Naive B cell (primary cell): Measurements from ENCODE around the gene CD74. TPM values are rescaled to one million over a fixed set of nuclear protein-coding genes. Genes with fewer than 3 reads are reported as not detected.
A peak's percentile ranks its signal among the peaks of the same experiment; 100 is the strongest.
"Not testable (repeated sequence)": the region's sequence is repeated elsewhere in the genome, so short reads cannot be mapped to it uniquely, and the experiment has no call there.

Source experiments
- ATAC-seq, 2 donors: fragments of 150-1000 bp; cut with Tn5 transposase; 2 replicates each; pipeline ENCODE4 v1.10.0; 2021; ENCODE audit warnings: low read depth in 2 of 2, mild to moderate bottlenecking in 2 of 2, moderate library complexity in 2 of 2
- DNase-seq: peaks from one replicate; pipeline ENCODE4 v3.0.0; 2022
- H3K27ac Mint-ChIP-seq, 6 donors: one replicate each; pipeline ENCODE4 v1.8.0; 2020 to 2022; ENCODE audit warnings: mild to moderate bottlenecking in 6 of 6, mixed read lengths in 6 of 6, moderate library complexity in 5 of 6, inconsistent platforms in 2 of 6
- H3K27me3 Mint-ChIP-seq, 3 donors: one replicate each; pipeline ENCODE4 v1.8.0; 2021 to 2022; ENCODE audit warnings: mixed read lengths in 3 of 3, mild to moderate bottlenecking in 1 of 3
- H3K36me3 Mint-ChIP-seq, 2 donors: one replicate each; pipeline ENCODE4 v1.8.0; 2020 to 2022; ENCODE audit warnings: mixed read lengths in 2 of 2, inconsistent platforms in 1 of 2, mild to moderate bottlenecking in 1 of 2
- H3K4me1 Mint-ChIP-seq, 3 donors: one replicate each; pipeline ENCODE4 v1.8.0; 2020 to 2022; ENCODE audit warnings: mixed read lengths in 3 of 3, inconsistent platforms in 1 of 3, mild to moderate bottlenecking in 1 of 3, moderate library complexity in 1 of 3
- H3K4me3 Mint-ChIP-seq, 8 donors: one replicate each; pipeline ENCODE4 v1.8.0; 2020 to 2022; ENCODE audit warnings: mild to moderate bottlenecking in 8 of 8, mixed read lengths in 8 of 8, moderate library complexity in 8 of 8, inconsistent platforms in 2 of 8
- H3K9me3 Mint-ChIP-seq, 7 donors: one replicate each; pipeline ENCODE4 v1.8.0; 2020 to 2022; ENCODE audit warnings: mixed read lengths in 7 of 7, mild to moderate bottlenecking in 5 of 7, inconsistent platforms in 2 of 7, moderate library complexity in 1 of 7
- polyA plus RNA-seq, 6 donors: library from polyadenylated mRNA; unstranded; fragments of 300-500 nt; fragmentation: Illumina TruSeq; gene quantifications; one replicate each; pipeline ENCODE4 v1.2.3, GENCODE V29; 2021; ENCODE audit warnings: low read depth in 6 of 6

The CD74 gene
- polyA plus RNA-seq, 6 donors from 2014 or later: 22,737 to 35,313 (median 25,671) TPM

DNA sequence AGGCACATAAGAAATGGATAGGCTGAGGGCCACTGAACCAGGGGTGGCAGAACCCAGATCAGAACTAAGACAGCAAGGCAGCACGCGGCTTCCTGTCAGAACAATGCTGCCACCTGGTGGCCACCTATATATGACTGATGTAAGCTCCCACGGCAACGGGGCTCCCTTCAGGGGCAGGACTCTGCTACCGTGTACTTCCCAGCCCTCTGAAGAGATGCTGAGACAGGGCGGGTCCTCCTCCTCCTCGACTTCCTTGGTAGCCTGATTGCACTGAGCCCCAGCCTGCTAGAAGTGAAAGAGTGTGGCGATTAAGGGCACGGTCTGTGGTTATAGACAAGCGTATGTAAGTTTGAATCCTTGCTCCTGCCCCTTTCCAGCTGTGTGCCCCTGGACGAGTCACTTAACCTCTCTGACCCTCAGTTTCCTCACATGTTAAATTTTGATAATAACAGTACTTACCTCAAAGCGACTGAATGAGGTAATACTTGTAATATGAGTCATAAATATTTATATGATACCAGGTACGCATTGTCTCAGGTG, 23.5 kb upstream of the CD74 start:
- peak; percentile 87 for DNase-seq
- Mint-ChIP-seq H3K27ac (peak overlapping the region; percentile 93 to 99 (median 98)), H3K36me3 (no peaks in the 10 kb centered on the region), H3K4me1 (peaks cover 34 to 69% (median 58%) of the 10 kb centered on the region in 3 donors), H3K27me3 (no peaks in the 10 kb centered on the region), H3K4me3 (peak overlapping the region; percentile 31 to 85 (median 81)), H3K9me3 (no peaks in the 10 kb centered on the region)
- ATAC-seq: peak; percentile 91 to 92

DNA sequence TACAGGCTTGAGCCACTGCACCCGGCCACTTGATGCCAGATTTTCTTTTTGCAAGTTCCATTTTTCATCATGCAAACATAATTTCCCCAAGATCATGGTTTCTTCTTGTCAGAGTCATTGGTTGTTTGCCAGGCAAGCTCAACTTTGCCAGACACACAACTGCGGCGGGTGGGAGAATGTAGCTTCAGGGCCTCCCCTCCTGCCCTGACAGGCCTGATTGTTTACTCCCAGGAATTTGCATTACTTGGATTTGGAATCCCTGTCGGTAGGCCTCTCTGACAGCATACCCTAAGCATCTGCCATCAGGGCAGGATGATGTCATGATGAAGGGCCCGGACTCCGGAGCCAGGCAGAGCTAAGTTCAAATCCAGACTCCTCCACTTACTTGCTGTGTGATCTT, 21.8 kb upstream of the CD74 start:
- Mint-ChIP-seq H3K4me1 (peaks cover 44 to 84% (median 64%) of the 10 kb centered on the region in 3 donors), H3K4me3 (peak overlapping the region in 2 of 8 donors; percentile 47 to 61), H3K27me3 (no peaks in the 10 kb centered on the region), H3K27ac (peak overlapping the region in 3 of 6 donors; percentile 62 to 93 (median 93)), H3K9me3 (no peaks in the 10 kb centered on the region), H3K36me3 (no peaks in the 10 kb centered on the region)
- DNase-seq (no peak), ATAC-seq (no peak)

DNA sequence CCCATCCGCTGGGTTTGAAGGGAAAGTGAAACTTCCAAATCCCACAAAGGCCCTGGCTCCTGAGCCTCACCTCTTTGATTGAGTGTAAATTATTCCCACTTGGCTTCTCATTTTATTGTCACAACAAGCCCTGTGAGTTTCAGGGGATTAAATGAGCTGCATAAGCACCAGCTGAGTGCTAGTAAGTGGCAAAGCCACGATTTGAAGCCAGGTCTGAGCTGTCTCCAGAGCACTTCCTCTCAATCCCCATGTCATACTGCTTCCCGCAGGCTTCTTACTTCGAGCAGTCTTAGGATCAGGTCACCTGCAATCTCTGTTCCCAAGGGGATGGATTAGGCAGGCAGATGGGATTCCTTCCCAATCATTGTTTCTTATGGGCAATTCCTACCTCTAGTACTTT, 18.9 kb upstream of the CD74 start:
- Mint-ChIP-seq H3K4me3 (peak overlapping the region in 6 of 8 donors; percentile 18 to 89 (median 44)), H3K9me3 (no peaks in the 10 kb centered on the region), H3K4me1 (peaks cover 55 to 90% (median 72%) of the 10 kb centered on the region in 3 donors), H3K36me3 (no peaks in the 10 kb centered on the region), H3K27me3 (no peaks in the 10 kb centered on the region), H3K27ac (peak overlapping the region in 5 of 6 donors; percentile 80 to 100 (median 95))
- no peak for ATAC-seq
- DNase-seq: no peak

DNA sequence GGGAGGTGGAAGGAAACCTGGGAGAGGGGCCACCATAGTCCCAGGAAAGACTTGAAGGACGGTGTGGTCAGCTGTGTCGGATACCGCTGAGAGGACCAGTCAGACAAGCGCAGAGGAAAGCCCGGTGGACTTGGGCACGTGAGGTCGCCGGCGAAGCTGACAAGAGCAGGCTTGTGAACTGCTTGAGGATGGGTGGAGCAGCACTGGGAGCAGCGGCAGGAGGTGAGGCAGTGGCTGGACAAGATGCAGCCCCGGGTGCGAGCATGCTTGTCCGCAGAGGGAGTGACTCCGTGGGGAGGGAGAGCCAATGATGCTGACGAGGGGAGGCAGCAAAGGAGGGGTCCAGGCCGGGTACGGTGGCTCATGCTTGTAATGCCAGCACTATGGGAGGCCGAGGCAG, 18.3 kb upstream of the CD74 start:
- no peaks in the 10 kb centered on the region for H3K36me3 Mint-ChIP-seq
- no peak for DNase-seq
- no peaks in the 10 kb centered on the region for H3K9me3 Mint-ChIP-seq
- peaks cover 50 to 84% (median 67%) of the 10 kb centered on the region in 3 donors for H3K4me1 Mint-ChIP-seq
- H3K27ac Mint-ChIP-seq: peak overlapping the region; percentile 72 to 100 (median 92)
- peak overlapping the region in 6 of 8 donors; percentile 45 to 89 (median 76) for H3K4me3 Mint-ChIP-seq
- no peak for ATAC-seq
- no peaks in the 10 kb centered on the region for H3K27me3 Mint-ChIP-seq

DNA sequence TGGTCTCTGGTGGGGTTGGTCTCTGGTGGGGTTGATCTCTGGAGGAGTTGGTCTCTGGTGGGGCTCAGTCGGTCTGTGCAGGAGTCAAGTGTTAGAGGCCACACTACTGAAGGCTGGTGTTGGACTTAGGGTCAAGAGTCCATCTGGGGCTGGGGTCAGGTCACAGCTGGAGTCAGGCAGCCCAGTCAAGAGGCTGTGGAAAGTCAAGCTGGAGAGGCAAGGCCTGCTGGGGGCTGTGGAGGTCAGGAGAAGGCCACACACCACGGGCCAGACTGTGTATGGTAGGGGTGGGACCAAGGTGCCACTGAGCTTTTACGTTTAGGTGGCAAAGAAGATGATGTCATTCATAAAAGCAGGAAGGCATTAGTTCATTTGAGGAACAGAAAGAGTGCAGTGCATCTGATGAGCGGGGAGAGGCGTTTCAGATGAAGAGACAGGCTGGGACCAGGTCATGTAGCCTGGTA, 16.7 kb upstream of the CD74 start:
- Mint-ChIP-seq H3K27ac (peak overlapping the region; percentile 91 to 100 (median 100)), H3K36me3 (no peaks in the 10 kb centered on the region), H3K4me3 (peak overlapping the region; percentile 53 to 91 (median 88)), H3K4me1 (peaks cover 50 to 72% (median 67%) of the 10 kb centered on the region in 3 donors), H3K9me3 (no peaks in the 10 kb centered on the region), H3K27me3 (no peaks in the 10 kb centered on the region)
- peak; percentile 80 for DNase-seq
- peak; percentile 97 to 98 for ATAC-seq

DNA sequence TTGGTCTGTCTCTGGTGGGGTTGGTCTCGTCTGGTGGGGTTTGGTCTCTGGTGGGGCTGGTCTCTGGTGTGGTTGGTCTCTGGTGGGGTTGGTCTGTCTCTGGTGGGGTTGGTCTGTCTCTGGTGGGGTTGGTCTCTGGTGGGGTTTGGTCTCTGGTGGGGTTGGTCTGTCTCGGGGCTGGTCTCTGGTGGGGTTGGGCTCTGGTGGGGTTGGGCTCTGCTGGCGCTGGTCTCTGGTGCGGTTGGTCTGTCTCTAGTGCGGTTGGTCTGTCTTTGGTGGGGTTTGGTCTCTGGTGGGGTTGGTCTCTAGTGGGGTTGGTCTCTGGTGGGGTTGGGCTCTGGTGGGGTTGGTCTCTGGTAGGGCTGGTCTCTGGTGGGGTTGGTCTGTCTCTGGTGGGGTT, 16.3 kb upstream of the CD74 start:
- Mint-ChIP-seq H3K27ac (peak overlapping the region; percentile 91 to 100 (median 100)), H3K36me3 (no peaks in the 10 kb centered on the region), H3K4me1 (peaks cover 51 to 68% (median 68%) of the 10 kb centered on the region in 3 donors), H3K9me3 (no peaks in the 10 kb centered on the region), H3K4me3 (peak overlapping the region; percentile 23 to 91 (median 87)), H3K27me3 (no peaks in the 10 kb centered on the region)
- DNase-seq (no peak), ATAC-seq (no peak)

DNA sequence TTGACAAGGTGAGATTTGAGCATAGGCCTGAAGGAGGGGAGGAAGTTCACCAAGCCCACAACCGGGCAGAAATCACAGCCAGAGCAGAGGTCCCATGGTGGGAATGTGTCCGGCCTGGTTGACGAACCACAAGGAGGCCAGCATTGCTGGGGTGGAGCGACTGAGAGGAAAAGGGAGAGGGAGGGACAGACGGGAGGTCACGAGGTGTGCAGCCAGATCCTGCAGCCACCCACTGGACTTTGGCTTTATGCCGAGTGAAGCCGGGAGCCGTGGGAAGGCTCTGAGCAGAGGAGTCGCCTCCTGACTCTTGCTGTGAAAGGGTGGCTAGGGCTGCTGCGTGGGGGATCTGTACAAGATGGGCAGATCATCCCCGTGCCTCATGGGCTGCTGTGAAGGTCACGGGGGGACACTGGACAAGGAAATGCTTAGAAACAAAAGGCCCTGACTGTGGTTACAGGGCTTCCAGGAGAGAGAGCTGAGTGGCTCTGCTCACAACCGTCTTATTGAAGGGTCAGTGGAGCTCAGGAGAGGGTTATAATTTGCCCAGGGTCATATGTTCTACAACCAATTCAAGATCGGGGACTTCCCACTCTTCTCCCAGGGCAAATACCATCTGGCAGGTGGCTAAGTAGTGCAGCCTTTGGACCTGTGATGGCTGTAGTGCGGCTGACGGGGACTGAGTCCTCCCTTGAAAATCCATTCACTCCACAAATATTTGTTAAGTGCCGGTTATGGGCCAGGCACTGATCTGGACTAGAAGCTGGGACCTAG, 15.6 kb upstream of the CD74 start:
- Mint-ChIP-seq H3K4me3 (peak overlapping the region in 7 of 8 donors; percentile 23 to 91 (median 87)), H3K27ac (peak overlapping the region; percentile 45 to 100 (median 98)), H3K27me3 (no peaks in the 10 kb centered on the region), H3K36me3 (no peaks in the 10 kb centered on the region), H3K4me1 (peaks cover 49 to 61% (median 61%) of the 10 kb centered on the region in 3 donors), H3K9me3 (no peaks in the 10 kb centered on the region)
- ATAC-seq (no peak), DNase-seq (no peak)

DNA sequence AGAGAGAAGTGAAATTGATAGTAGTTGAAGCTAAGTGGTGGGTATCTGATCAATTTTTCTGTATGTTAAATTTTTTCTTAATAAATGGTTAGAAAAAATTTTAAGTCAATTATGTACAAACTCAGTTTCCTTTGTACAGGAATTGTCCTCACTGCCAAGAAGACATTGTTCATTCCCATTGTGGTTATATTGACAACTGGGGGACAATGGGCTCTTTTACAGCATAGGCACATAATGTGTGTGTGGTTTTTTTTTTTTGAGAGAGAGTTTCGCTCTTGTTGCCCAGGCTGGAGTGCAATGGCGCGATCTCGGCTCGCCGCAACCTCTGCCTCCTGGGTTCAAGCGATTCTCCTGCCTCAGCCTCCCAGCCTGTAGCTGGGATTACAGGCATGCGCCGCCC, 13.5 kb upstream of the CD74 start:
- H3K27me3 Mint-ChIP-seq, H3K36me3 Mint-ChIP-seq, ATAC-seq, H3K27ac Mint-ChIP-seq, DNase-seq, H3K4me3 Mint-ChIP-seq, H3K9me3 Mint-ChIP-seq: not testable (repeated sequence)
- peaks cover 44 to 60% (median 58%) of the 10 kb centered on the region in 3 donors for H3K4me1 Mint-ChIP-seq

DNA sequence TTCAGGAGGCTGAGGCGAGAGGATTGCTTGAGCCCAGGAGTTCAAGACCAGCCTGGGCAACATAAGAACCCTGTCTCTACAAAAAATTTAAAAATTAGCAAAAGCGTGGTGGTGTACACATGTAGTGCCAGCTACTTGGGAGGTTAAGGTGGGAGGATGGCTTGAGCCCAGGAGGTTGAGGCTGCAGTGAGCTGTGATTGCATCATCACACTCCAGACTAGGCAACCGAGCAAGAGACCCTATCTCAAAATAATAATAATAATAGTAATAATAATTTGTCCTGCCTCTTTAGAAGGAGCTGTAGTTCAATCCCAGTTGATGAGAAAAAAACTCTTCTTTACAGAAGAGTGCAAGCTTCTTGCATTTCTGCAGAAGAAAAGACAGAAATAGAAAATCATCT, 10.0 kb upstream of the CD74 start:
- Mint-ChIP-seq H3K4me3 (no peak overlapping the region), H3K4me1 (peaks cover 37 to 57% (median 48%) of the 10 kb centered on the region in 3 donors), H3K27ac (peak overlapping the region in 3 of 6 donors; percentile 6 to 66 (median 27)), H3K27me3 (no peaks in the 10 kb centered on the region), H3K9me3 (no peaks in the 10 kb centered on the region), H3K36me3 (no peaks in the 10 kb centered on the region)
- ATAC-seq (no peak), DNase-seq (no peak)

DNA sequence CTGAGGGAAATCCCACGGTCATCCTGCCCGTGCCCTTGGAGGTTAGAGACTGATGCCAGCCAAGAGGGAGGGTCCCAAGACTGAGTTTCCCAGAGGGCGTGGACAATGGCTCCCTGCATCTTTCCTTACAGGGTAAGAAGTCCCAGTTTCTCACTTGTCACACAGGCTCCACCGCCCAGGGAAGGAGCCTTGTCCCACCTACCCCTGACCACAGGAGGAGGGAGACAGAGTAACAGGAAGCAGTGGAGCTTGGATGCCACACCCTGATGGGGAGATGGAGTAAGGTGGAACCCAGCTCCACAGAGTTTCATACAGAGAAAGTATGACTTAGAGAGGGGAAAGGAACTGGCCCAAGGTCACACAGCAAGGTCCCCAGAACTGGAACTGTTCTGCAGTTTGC, 9.4 kb upstream of the CD74 start:
- no peaks in the 10 kb centered on the region for H3K27me3 Mint-ChIP-seq
- no peaks in the 10 kb centered on the region for H3K36me3 Mint-ChIP-seq
- peaks cover 34 to 58% (median 43%) of the 10 kb centered on the region in 3 donors for H3K4me1 Mint-ChIP-seq
- DNase-seq (no peak), ATAC-seq (no peak)
- no peaks in the 10 kb centered on the region for H3K9me3 Mint-ChIP-seq
- peak overlapping the region in 1 of 8 donors; percentile 66 for H3K4me3 Mint-ChIP-seq
- peak overlapping the region in 4 of 6 donors; percentile 27 to 84 (median 76) for H3K27ac Mint-ChIP-seq

DNA sequence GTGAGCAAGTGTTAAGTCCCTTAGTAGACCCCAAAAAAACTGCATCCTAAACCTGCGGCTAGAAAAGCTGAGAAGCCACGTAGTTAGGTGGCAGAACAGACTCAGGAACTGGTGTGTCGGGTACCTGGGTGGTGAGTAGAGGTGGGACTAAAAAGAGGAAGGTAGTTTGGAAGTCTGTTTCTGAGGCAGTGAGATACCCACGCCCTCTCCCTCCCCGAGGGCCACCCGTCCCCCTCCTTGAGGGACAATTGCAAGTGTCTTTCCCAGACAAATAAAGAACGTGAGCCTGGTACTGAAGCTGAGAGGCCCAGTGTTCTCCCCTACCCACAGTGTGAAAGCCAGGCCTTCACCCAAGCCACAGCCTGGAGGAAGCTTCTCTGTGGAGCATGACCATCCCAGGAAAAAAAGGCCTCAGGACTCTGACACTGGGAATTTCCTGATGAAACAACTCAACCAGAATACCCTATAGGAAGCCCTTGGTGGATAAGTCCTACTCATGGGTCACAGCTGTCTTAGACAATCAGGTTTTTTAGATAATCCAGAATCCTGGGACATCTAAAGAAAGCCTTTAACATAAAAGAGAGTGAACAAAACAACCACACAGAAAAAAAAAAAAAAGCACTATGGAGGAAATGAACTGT, 7.0 kb upstream of the CD74 start:
- Mint-ChIP-seq H3K36me3 (no peaks in the 10 kb centered on the region), H3K9me3 (no peaks in the 10 kb centered on the region), H3K27me3 (no peaks in the 10 kb centered on the region), H3K4me3 (peak overlapping the region; percentile 65 to 91 (median 85)), H3K27ac (peak overlapping the region; percentile 98 to 100 (median 99)), H3K4me1 (peaks cover 48 to 79% (median 56%) of the 10 kb centered on the region in 3 donors)
- peak; percentile 98 to 99 for ATAC-seq
- DNase-seq: peak; percentile 83

DNA sequence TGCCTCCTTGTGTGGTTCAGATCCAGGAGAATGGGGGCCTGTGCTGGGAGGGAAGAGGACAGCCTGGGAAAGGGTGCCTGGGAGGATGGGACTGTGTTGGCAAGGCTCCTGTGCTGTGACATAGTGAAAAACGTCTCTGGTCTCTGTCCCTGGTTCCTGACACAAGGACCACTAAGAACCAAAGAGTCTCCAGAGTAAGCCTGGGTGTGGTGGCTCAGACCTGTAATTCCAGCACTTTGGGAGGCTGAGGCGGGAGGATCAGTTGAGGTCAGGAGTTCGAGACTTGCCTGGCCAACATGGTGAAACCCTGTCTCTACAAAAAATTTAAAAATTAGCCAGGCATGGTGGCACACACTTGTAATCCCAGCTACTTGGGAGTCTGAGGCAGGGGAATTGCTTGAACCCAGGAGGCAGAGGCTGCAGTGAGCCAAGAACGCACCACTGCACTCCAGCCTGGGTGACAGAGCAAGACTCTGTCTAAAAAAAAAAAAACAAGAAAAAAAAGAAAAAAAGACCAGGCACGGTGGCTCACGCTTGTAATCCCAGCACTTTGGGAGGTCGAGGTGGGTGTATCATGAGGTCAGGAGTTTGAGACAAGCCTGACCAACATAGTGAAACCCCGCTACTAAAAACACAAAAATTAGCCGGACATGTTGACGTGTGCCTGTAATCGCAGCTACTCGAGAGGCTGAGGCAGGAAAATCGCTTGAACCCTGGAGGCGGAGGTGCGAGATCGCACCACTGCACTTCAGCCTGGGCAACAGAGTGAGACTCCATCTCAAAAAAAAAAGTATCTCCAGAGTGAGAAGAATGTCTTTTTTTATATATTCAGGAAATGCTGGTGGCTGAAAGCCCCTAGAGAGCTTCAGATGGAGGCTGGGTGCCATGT, 1.4 kb upstream of the CD74 start:
- Mint-ChIP-seq H3K4me3 (peak overlapping the region; percentile 90 to 100 (median 96)), H3K36me3 (peaks cover 21 to 29% of the 10 kb centered on the region in 2 donors), H3K27ac (peak overlapping the region; percentile 100), H3K4me1 (peaks cover 52 to 69% (median 64%) of the 10 kb centered on the region in 3 donors), H3K27me3 (peaks cover 0 to 14% (median 3%) of the 10 kb centered on the region in 3 donors)
- not testable (repeated sequence) for ATAC-seq, H3K9me3 Mint-ChIP-seq
- DNase-seq: peak; percentile 44
